ENCODE measurements around the gene CYP27B1.

Gene CYP27B1, protein sequence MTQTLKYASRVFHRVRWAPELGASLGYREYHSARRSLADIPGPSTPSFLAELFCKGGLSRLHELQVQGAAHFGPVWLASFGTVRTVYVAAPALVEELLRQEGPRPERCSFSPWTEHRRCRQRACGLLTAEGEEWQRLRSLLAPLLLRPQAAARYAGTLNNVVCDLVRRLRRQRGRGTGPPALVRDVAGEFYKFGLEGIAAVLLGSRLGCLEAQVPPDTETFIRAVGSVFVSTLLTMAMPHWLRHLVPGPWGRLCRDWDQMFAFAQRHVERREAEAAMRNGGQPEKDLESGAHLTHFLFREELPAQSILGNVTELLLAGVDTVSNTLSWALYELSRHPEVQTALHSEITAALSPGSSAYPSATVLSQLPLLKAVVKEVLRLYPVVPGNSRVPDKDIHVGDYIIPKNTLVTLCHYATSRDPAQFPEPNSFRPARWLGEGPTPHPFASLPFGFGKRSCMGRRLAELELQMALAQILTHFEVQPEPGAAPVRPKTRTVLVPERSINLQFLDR

DNA sequence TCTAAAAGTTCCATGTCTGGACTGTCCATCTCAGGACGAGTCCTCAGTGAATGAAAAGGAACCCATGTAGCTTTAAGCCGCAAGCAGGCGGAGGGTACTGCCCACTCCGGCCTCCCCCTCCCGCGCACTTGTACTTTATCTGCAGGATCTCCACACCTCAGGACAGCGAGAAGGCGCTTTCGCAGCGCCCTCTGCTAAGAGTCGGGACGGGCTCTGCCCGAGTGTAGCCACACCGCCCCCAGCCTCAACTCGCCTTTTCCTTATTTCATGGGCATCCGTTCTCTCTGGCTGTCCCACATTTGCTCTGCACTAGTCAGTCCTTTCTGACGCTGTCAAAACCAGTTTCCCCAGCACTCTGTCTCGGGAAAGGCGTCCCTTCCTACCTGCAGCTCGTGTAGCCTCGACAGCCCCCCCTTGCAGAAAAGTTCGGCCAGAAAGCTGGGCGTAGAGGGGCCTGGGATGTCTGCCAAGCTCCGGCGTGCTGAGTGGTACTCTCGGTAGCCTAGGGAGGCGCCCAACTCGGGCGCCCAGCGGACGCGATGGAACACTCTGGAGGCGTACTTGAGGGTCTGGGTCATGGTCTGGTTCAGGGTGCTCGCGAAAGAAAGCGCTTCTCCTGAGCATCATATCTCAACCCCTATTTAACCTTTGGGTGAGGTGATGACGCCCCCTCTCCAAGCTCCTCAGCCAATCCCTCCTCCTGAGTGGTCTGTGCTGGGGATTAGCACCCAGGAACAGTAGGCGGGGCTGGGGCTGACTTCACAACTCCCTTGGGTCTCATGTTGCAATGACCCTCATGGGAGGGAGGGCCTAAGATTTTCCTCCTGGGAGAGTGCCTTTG lies at the start of gene CYP27B1:
CYP27B1 (minus strand) TSS at position 615 of the 841 bp plus-strand sequence; CDS start at position 578, 37 bp downstream.
- H3K9ac ChIP-seq (ENCODE audit: low read length): peak within 1 kb of the TSS; percentile 5
- H3K9me3 ChIP-seq (ENCODE audit: control insufficient read depth, insufficient read depth, low read depth, low read length): no peaks in the 10 kb centered on the region
- peaks cover 23% of the 10 kb centered on the region for H3K4me1 ChIP-seq (ENCODE audit: control insufficient read depth, insufficient read depth, low read length)
- peaks cover 28% of the 10 kb centered on the region for H3K36me3 ChIP-seq (ENCODE audit: control insufficient read depth, insufficient read depth, low read length)
- peak within 1 kb of the TSS; percentile 64 for H3K4me3 ChIP-seq (ENCODE audit: low read depth, low read length)
- no peak within 1 kb of the TSS for H3K27ac ChIP-seq (ENCODE audit: low read depth, low read length)
- H3K27me3 ChIP-seq (ENCODE audit: control insufficient read depth, insufficient read depth, low read length): peaks cover 59% of the 10 kb centered on the region

DNA sequence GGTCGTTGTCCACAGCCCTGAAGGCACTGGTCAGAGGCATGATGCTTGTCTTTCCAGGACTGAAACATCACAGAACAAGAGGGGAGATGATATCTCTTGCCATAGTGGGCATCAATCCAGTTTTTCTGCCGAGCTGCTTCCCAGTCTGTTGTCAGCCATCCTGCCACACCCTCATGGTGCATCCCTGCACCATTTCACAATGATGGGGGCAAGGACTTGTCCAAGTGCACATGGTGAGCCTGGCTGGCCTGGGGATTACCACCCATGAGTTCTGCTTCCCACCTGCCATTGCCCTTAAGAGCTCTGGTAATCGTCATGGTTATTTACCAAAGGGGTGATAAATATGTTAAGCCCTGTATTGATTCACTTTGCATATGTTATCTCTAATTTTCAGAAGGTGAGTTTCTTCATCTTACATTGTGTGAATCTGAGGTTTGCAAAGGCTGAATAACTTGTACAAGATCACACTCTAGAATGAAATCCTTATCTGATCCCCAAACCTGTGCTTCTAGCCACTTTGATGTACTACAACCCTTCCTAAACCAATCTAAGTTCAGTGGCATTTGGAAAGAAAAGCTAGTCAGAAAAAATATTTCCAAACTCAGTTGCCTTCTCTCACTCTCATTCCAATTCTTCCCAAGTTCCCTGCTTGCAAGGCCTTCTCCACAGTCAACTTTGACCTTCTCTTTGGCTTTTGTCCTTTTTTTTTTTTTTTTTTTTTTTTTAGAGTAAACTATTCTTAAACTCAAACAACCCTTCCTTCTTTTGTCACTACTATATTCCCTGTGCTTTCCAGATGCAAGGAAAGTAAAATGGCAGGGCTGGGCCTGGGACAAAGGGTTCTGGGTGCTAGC lies 49.4 kb upstream of the CYP27B1 start:
- no peak overlapping the region for H3K4me3 ChIP-seq (ENCODE audit: low read depth, low read length)
- H3K36me3 ChIP-seq (ENCODE audit: control insufficient read depth, insufficient read depth, low read length): peaks cover 9% of the 10 kb centered on the region
- H3K9me3 ChIP-seq (ENCODE audit: control insufficient read depth, insufficient read depth, low read depth, low read length): no peaks in the 10 kb centered on the region
- no peak overlapping the region for H3K27ac ChIP-seq (ENCODE audit: low read depth, low read length)
- no peak overlapping the region for H3K9ac ChIP-seq (ENCODE audit: low read length)
- no peaks in the 10 kb centered on the region; the same call in 1 of the 2 replicates for H3K4me1 ChIP-seq (ENCODE audit: control insufficient read depth, insufficient read depth, low read length)
- no peaks in the 10 kb centered on the region for H3K27me3 ChIP-seq (ENCODE audit: control insufficient read depth, insufficient read depth, low read length)

DNA sequence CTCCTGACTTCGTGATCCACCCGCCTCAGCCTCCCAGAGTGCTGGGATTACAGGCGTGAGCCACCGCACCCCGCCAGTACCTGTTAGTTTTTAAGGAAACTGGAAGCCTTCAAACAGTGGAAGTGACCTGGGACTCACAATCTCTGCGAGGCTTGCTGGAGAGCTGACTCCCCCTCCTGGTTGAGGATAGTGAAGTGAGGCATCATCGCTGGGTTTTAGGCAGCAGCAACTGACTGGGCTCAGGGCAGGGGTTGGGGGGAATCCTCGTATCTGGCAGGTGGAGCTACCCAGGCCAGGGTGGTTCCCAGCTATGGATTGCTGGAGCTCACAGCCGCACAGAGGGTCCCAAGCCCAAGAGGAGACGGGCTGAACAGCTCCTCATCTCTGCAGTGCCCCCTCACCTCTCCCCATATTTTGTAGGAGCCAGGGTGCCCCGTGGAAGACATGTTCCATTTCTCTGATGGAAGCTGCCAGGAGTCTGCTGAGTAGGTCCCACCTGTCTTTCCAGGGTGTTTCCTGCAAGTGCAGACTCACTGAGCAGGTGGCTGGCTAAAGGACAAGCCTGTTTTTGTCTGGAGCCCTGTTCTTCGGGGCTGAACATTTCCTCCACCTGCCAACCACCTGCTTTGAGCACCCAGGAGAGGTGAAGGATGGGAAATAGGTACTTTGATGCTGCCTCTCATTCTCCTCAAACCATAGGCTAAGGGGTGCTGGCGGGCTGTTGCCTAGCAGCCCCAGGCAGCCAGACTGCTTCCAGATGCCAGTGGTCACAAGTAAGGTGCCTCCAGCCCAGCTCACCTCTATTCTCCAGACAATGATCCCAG lies 48.5 kb upstream of the CYP27B1 start:
- Histone ChIP-seq H3K27ac (ENCODE audit: low read depth, low read length) (no peak overlapping the region), H3K9ac (ENCODE audit: low read length) (no peak overlapping the region), H3K36me3 (ENCODE audit: control insufficient read depth, insufficient read depth, low read length) (peaks cover 11% of the 10 kb centered on the region; the same call in 1 of the 2 replicates), H3K4me1 (ENCODE audit: control insufficient read depth, insufficient read depth, low read length) (no peaks in the 10 kb centered on the region; the same call in 1 of the 2 replicates), H3K4me3 (ENCODE audit: low read depth, low read length) (no peak overlapping the region), H3K27me3 (ENCODE audit: control insufficient read depth, insufficient read depth, low read length) (no peaks in the 10 kb centered on the region), H3K9me3 (ENCODE audit: control insufficient read depth, insufficient read depth, low read depth, low read length) (no peaks in the 10 kb centered on the region)

DNA sequence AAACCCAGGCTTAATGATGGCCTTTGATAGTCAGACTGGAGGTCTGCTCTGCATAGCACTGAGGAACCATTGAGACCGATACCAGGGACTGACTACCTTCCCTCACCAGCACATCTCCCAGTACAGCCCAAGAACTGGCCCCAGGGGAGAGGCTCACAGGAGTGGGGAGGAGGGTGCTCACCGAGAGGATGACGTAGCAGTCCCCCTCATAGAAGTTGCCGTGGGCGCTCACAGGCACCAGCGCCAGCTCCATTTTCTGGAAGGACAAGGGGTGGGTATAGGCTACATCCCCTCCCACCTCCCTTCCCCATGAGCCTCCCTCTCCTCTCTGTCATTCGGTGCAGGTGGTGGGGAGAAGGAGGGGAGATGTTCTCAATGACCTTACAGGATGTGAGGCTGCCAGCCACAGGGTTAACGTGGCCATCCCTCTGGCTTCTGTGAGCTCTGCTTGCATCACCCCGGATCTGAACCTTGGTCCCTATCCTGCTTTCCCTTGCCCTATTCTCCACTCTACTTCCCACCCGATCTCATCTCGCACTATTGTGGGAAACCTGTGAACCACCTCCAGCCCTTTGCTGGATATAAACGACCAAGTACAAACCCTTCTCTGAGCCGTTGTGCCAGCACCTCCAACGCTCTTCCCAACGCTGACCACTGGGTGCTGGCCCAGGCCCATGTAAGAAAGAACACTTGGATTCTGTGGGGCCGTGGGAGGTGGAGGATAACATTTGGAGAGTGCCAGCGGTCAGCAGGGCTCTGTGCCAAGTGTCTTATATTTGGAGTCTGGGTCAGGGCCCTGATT lies 47.3 kb upstream of the CYP27B1 start:
- peaks cover 7% of the 10 kb centered on the region; the same call in 1 of the 2 replicates for H3K36me3 ChIP-seq (ENCODE audit: control insufficient read depth, insufficient read depth, low read length)
- H3K27me3 ChIP-seq (ENCODE audit: control insufficient read depth, insufficient read depth, low read length): no peaks in the 10 kb centered on the region
- no peak overlapping the region for H3K4me3 ChIP-seq (ENCODE audit: low read depth, low read length)
- no peak overlapping the region for H3K9ac ChIP-seq (ENCODE audit: low read length)
- H3K9me3 ChIP-seq (ENCODE audit: control insufficient read depth, insufficient read depth, low read depth, low read length): no peaks in the 10 kb centered on the region
- H3K27ac ChIP-seq (ENCODE audit: low read depth, low read length): no peak overlapping the region
- H3K4me1 ChIP-seq (ENCODE audit: control insufficient read depth, insufficient read depth, low read length): no peaks in the 10 kb centered on the region; the same call in 1 of the 2 replicates

DNA sequence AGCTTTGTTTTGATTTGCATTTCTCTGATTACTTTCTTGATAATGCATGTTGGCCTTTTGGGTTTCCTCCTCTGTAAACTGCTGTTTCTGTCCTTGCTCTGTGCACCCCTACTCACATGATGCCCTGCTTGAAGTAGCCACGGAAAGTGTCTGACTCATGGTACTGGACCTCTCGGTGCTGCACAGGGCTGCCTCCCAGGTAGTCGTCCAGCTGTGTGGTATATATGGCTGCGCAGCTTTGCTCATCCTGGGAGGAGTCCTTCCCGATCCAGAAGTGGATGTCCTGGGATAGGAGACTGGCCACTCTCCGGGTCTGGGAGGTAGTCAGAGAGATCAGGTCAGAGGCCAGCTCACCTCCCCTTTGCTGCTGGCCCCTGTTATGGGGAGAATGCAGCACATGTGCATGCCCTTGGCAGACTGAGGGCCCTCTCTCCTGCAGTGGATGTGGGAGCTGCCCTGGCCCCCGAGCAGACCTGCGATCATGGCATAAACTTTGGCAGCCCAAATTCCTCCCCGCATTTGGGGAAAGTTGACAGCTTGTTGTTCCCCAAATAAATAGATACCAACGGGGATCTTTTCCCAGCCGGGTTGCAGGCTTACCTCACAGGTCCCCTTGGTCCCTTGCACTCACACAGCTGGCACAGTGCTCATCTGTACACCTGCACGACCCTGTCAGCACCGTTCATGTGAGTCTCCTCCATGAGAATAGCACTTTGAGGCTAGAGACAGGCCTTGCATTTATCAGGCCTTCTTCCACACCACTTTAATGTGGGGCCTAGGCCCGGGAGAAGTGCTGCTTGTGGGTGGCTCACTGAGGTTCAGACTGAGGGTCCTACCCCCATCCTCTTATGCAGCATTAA lies 46.5 kb upstream of the CYP27B1 start:
- H3K9me3 ChIP-seq (ENCODE audit: control insufficient read depth, insufficient read depth, low read depth, low read length): no peaks in the 10 kb centered on the region
- H3K4me1 ChIP-seq (ENCODE audit: control insufficient read depth, insufficient read depth, low read length): no peaks in the 10 kb centered on the region
- peaks cover 8% of the 10 kb centered on the region for H3K36me3 ChIP-seq (ENCODE audit: control insufficient read depth, insufficient read depth, low read length)
- no peak overlapping the region for H3K27ac ChIP-seq (ENCODE audit: low read depth, low read length)
- H3K27me3 ChIP-seq (ENCODE audit: control insufficient read depth, insufficient read depth, low read length): no peaks in the 10 kb centered on the region
- H3K9ac ChIP-seq (ENCODE audit: low read length): no peak overlapping the region
- no peak overlapping the region for H3K4me3 ChIP-seq (ENCODE audit: low read depth, low read length)

DNA sequence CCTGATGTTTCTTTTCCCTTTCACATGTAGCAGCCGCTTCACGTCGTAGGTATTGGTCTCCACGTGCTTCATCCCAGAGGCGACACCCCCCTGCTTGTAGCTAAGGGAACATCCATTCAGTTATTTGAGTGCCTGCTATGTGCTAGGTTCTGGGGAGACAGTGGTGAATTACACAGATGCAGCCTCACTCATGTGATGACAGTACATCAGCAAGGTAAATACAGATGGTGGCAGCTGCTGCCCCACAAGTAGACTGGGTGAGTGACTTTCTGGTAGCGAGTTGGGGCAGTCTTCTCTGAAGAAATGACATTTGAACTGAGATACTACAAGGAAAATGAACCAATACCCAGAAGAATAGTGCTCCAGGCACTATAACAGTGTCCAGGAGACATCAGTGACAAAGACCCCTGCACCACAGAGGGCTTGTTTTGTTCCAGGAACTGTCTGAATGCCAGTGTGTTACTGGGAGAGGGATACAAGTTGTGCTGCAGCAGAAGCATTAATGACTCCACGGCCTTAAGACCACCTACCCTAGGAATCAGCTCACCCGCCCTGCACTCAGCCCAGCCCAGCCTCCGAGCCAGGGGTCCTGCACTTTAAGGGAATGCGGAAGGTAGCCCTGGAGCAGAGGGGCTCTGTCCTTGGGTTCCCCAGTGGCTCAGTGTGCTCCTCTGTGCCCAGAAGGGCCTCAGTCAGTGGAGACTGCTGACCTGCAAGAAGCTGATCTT lies 44.3 kb upstream of the CYP27B1 start:
- Histone ChIP-seq H3K4me3 (ENCODE audit: low read depth, low read length) (no peak overlapping the region), H3K9ac (ENCODE audit: low read length) (no peak overlapping the region), H3K27ac (ENCODE audit: low read depth, low read length) (no peak overlapping the region), H3K36me3 (ENCODE audit: control insufficient read depth, insufficient read depth, low read length) (peaks cover 18% of the 10 kb centered on the region), H3K27me3 (ENCODE audit: control insufficient read depth, insufficient read depth, low read length) (no peaks in the 10 kb centered on the region), H3K9me3 (ENCODE audit: control insufficient read depth, insufficient read depth, low read depth, low read length) (no peaks in the 10 kb centered on the region), H3K4me1 (ENCODE audit: control insufficient read depth, insufficient read depth, low read length) (no peaks in the 10 kb centered on the region)

DNA sequence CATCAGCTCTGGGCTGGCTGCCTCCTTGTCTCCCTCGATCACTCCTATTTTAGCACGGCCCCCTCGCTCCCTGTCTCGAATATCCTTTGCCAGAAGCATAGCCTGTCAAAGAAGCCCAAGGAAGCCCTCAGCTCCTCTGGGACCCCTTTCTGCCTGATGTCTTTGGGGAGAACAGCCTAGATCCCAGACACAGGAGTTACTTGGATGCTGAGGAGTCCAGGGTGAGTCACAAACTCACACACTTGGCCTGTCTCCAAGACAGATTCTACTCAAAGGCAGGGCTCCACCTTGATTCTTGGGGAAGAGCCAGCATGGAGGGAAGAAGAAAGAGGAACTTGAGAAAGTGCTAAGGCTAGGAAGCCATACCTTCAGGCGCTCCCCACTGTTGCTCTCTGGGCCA lies 43.6 kb upstream of the CYP27B1 start:
- no peak overlapping the region for H3K9ac ChIP-seq (ENCODE audit: low read length)
- H3K36me3 ChIP-seq (ENCODE audit: control insufficient read depth, insufficient read depth, low read length): peaks cover 18% of the 10 kb centered on the region
- H3K9me3 ChIP-seq (ENCODE audit: control insufficient read depth, insufficient read depth, low read depth, low read length): no peaks in the 10 kb centered on the region
- H3K4me1 ChIP-seq (ENCODE audit: control insufficient read depth, insufficient read depth, low read length): no peaks in the 10 kb centered on the region
- no peak overlapping the region for H3K4me3 ChIP-seq (ENCODE audit: low read depth, low read length)
- no peak overlapping the region for H3K27ac ChIP-seq (ENCODE audit: low read depth, low read length)
- H3K27me3 ChIP-seq (ENCODE audit: control insufficient read depth, insufficient read depth, low read length): no peaks in the 10 kb centered on the region

DNA sequence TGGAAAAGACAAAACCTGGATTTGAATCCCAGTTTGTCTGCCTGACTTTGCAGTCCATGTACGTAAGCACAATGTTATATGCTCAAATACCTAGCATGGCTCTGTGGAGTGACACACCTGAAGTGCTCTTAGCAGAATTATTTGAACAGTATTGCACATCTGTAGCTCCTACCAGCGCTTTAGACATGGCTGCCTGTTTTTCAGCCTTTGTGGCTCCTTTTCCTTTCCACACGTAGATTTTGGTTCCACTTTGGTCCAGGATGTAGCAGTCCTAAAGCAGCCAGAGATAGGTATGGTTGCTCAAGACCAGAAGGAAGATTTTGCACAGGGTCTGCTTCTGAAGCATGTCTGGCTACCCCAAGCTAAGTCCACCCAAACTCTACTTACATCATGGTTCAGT lies 42.5 kb upstream of the CYP27B1 start:
- Histone ChIP-seq H3K27ac (ENCODE audit: low read depth, low read length) (no peak overlapping the region), H3K9ac (ENCODE audit: low read length) (no peak overlapping the region), H3K4me3 (ENCODE audit: low read depth, low read length) (no peak overlapping the region), H3K4me1 (ENCODE audit: control insufficient read depth, insufficient read depth, low read length) (no peaks in the 10 kb centered on the region), H3K27me3 (ENCODE audit: control insufficient read depth, insufficient read depth, low read length) (no peaks in the 10 kb centered on the region), H3K9me3 (ENCODE audit: control insufficient read depth, insufficient read depth, low read depth, low read length) (no peaks in the 10 kb centered on the region), H3K36me3 (ENCODE audit: control insufficient read depth, insufficient read depth, low read length) (peaks cover 18% of the 10 kb centered on the region)

Data from HUES6 (cell line).